ENCODE measurements around the gene EXD2.
"Not testable (repeated sequence)": the region's sequence is repeated elsewhere in the genome, so short reads cannot be mapped to it uniquely, and the experiment has no call there.

The EXD2 gene

GRCh38 chr14:69288011-69288771 is 96.9 kb downstream of the EXD2 start:
- TF ChIP-seq POLR2A (IDR thresholded peaks at IDR 0.05; ENCODE audit: low read depth, low read length) = no peak
- DNase-seq (ENCODE audit: insufficient read length, low spot score) = no peak
- FAIRE-seq = no peak

- no peak for FAIRE-seq
- DNase-seq (ENCODE audit: insufficient read length, low spot score) = no peak
- no peak for TF ChIP-seq POLR2A (IDR thresholded peaks at IDR 0.05; ENCODE audit: low read depth, low read length)
Observed at GRCh38 chr14:69288956-69289705, 97.8 kb downstream of the EXD2 start.

- DNase-seq (ENCODE audit: insufficient read length, low spot score) (no peak), FAIRE-seq (no peak)
- no peak for TF ChIP-seq POLR2A (IDR thresholded peaks at IDR 0.05; ENCODE audit: low read depth, low read length)
Observed at GRCh38 chr14:69289811-69290520, 98.7 kb downstream of the EXD2 start.

- not testable (repeated sequence) for FAIRE-seq; DNase-seq (ENCODE audit: insufficient read length, low spot score)
Observed at GRCh38 chr14:69290881-69291280, 99.6 kb downstream of the EXD2 start.

GRCh38 chr14:69291396-69291795 is 100.1 kb downstream of the EXD2 start:
- TF ChIP-seq POLR2A (IDR thresholded peaks at IDR 0.05; ENCODE audit: low read depth, low read length) = no peak
- FAIRE-seq (no peak), DNase-seq (ENCODE audit: insufficient read length, low spot score) (no peak)

- FAIRE-seq (no peak), DNase-seq (ENCODE audit: insufficient read length, low spot score) (peak; percentile 44)
- no peak for TF ChIP-seq POLR2A (IDR thresholded peaks at IDR 0.05; ENCODE audit: low read depth, low read length)
Observed at GRCh38 chr14:69291891-69292561, 100.7 kb downstream of the EXD2 start.
